Heart left ventricle (tissue), 16 donors: ENCODE results near the gene CLEC11A. TPM values are rescaled to one million over a fixed set of nuclear protein-coding genes. Genes with fewer than 3 reads are reported as not detected.

Experiments used
- ATAC-seq, 4 donors: fragments of 200-7000 bp; cut with Tn5 transposase; one replicate each; pipeline ENCODE4 v1.9.1; 2020 to 2022; ENCODE audit warnings: moderate library complexity in 4 of 4, mild to moderate bottlenecking in 3 of 4, moderate number of reproducible peaks in 1 of 4
- DNase-seq, 5 donors: peaks; one replicate each; pipeline ENCODE4 v3.0.0-alpha.2; 2020
- H3K27ac ChIP-seq, 12 donors: fragments of 200-600 bp; sonication (generic) in 4 of 12; one replicate each; pipeline versions ENCODE4 v1.5.0 to v1.8.0; 2016 to 2022; ENCODE audit warnings: mild to moderate bottlenecking in 2 of 12
- H3K27me3 ChIP-seq, 9 donors: fragments of 200-600 bp; sonication (generic) in 2 of 9; one replicate each; pipeline versions ENCODE4 v1.5.1 to v1.8.0; 2016 to 2022; ENCODE audit warnings: mild to moderate bottlenecking in 3 of 9
- H3K36me3 ChIP-seq, 9 donors: fragments of 200-600 bp; sonication (generic) in 2 of 9; one replicate each; pipeline versions ENCODE4 v1.5.0 to v1.8.0; 2018 to 2022; ENCODE audit warnings: mild to moderate bottlenecking in 2 of 9
- H3K4me1 ChIP-seq, 12 donors: fragments of 200-600 bp; sonication (generic) in 4 of 12; one replicate each; pipeline versions ENCODE4 v1.5.0 to v1.8.0; 2016 to 2022; ENCODE audit warnings: mild to moderate bottlenecking in 3 of 12
- H3K4me3 ChIP-seq, 12 donors: fragments of 200-600 bp; sonication (generic) in 4 of 12; one replicate each; pipeline versions ENCODE4 v1.5.0 to v1.8.0; 2017 to 2022; ENCODE audit warnings: mild to moderate bottlenecking in 9 of 12, moderate library complexity in 4 of 12
- H3K9me3 ChIP-seq, 12 donors: fragments of 200-600 bp; sonication (generic) in 4 of 12; one replicate each; pipeline versions ENCODE4 v1.5.0 to v1.8.0; 2016 to 2022; ENCODE audit warnings: mild to moderate bottlenecking in 1 of 12
- CTCF ChIP-seq, 12 donors: fragments of 200-600 bp; sonication (generic) in 4 of 12; IDR thresholded peaks; one replicate each; pipeline versions ENCODE4 v1.5.0 to v1.8.0; 2018 to 2022; ENCODE audit warnings: antibody characterized with exemption in 12 of 12, mild to moderate bottlenecking in 5 of 12
- POLR2A ChIP-seq, 2 donors: fragments of 450-650 bp; IDR thresholded peaks; one replicate each; pipeline ENCODE4 v1.6.1; 2017; ENCODE audit warnings: antibody characterized with exemption in 2 of 2, mild to moderate bottlenecking in 2 of 2, moderate library complexity in 2 of 2
- WGBS, 4 donors: extraction: QIAGEN DNeasy Blood & Tissue Kit in 2 of 4; methylation state at CpG; one replicate each; pipeline versions ENCODE4 v1.1.5 to v1.1.7; 2013 to 2018; 5-methylcytosine and 5-hydroxymethylcytosine counted together
- intact Hi-C, 10 donors: fragments of 100-400 bp; cut with DNase I; formaldehyde crosslinking; loops; one replicate each; pipeline versions ENCODE4 v1.11.1 to v1.14.2; 2022
- polyA plus RNA-seq, 2 donors: library from polyadenylated mRNA; stranded (reverse); fragments of 200-250 nt; gene quantifications; one replicate each; pipeline ENCODE4 v1.2.3, GENCODE V29; 2013
- total RNA-seq, 9 donors: library from RNA; depleted of rRNA in 2 of 9; stranded (reverse); fragments of >200 nt in 2 of 9; fragmentation: NEBNext Ultra II Directional in 3 of 9; extraction: Animal tissue kit (Norgen Biotek cat#: 25700) in 3 of 9; gene quantifications; one replicate each; pipeline versions ENCODE4 v1.1.0 to v1.2.4, GENCODE V29; 2016 to 2023
- donor health status: ischemic (EF 13 %, LVEDD 7.1; RV severe dilation, severe dysfunction).
- donor health status: healthy with polysubstance abuse.
- donor health status: DM: no; HTN: yes; CAD: no.
- donor health status: DM: no; HTN: no; CAD: no.
- donor health status: ischemic (EF 25% LVEDD 6.9; RV normal size, moderate dysfunction).
- donor health status: ischemic (EF 25% LVEDD 5.7; RV mildly dilated, moderate dysfunction).
- donor health status: healthy.
- donor health status: DM: yes; HTN: yes; CAD: no.
- donor health status: ischemic (EF 35%, LVEDD 5.7; RV mildly dilated, moderate dysfunction).
- donor health status: nonischemic (EF 11% LVEDD 7.7; RV severe dilation, severe dysfunction).
- donor health status: DM: yes; HTN: yes; CAD: no.
- donor health status: PGD.
- donor health status: ischemic (EF 29% LVEDD 5.4; RV normal size, mild dysfunction).
- donor health status: nonischemic (EF 23%, LVEDD 6.1; RV moderate dilation, normal function).

CLEC11A gene
- total and polyA plus RNA-seq, 11 donors, result 2.4 to 16.6 (median 4.2) TPM

GRCh38 chr19:50717026-50717723 is 6.0 kb upstream of the CLEC11A start:
- TF ChIP-seq CTCF (IDR thresholded peaks at IDR 0.05), result no peak
- TF ChIP-seq POLR2A (IDR thresholded peaks at IDR 0.05), result no peak

GRCh38 chr19:50717891-50718254 is 5.3 kb upstream of the CLEC11A start:
- Histone ChIP-seq H3K27ac (no peak overlapping the region), H3K9me3 (no peaks in the 10 kb centered on the region), H3K27me3 (peaks cover 8 to 52% (median 31%) of the 10 kb centered on the region in 9 donors), H3K4me1 (peaks cover 0 to 20% (median 5%) of the 10 kb centered on the region in 12 donors), H3K36me3 (no peaks in the 10 kb centered on the region), H3K4me3 (peak overlapping the region in 4 of 12 donors; percentile 29 to 53 (median 43))
- intact Hi-C loops, result no loop called here
- 7 to 20% (median 11%) methylated on average over 4 to 13 of the region's 13 CpGs for WGBS, 4 donors
- ATAC-seq, result no peak
- peak in 1 of 5 donors; percentile 18 for DNase-seq
- TF ChIP-seq CTCF (IDR thresholded peaks at IDR 0.05) (no peak), POLR2A (IDR thresholded peaks at IDR 0.05) (no peak)

More at GRCh38 chr19:50717026-50717723, 6.0 kb upstream of the CLEC11A start:
- Histone ChIP-seq H3K4me3 (no peak overlapping the region), H3K27me3 (peaks cover 8 to 59% (median 30%) of the 10 kb centered on the region in 9 donors), H3K4me1 (peaks cover 0 to 20% (median 5%) of the 10 kb centered on the region in 12 donors), H3K9me3 (no peaks in the 10 kb centered on the region), H3K36me3 (no peaks in the 10 kb centered on the region), H3K27ac (no peak overlapping the region)
- DNase-seq, result peak in 2 of 5 donors; percentile 26 to 58
- WGBS, 4 donors, result 55 to 64% (median 59%) methylated on average over 23 of the region's 23 CpGs
- ATAC-seq, result no peak
- intact Hi-C loops, result no loop called here

GRCh38 chr19:50718255-50719118 is 4.7 kb upstream of the CLEC11A start:
- Histone ChIP-seq H3K9me3 (no peaks in the 10 kb centered on the region), H3K4me3 (peak overlapping the region in 11 of 12 donors; percentile 11 to 53 (median 41)), H3K36me3 (no peaks in the 10 kb centered on the region), H3K27me3 (peaks cover 8 to 54% (median 34%) of the 10 kb centered on the region in 9 donors), H3K27ac (no peak overlapping the region), H3K4me1 (peaks cover 0 to 23% (median 5%) of the 10 kb centered on the region in 12 donors)
- ATAC-seq, result peak in 1 of 4 donors; percentile 27
- WGBS, 4 donors, result 1 to 2% (median 1%) methylated on average over 25 to 73 of the region's 74 CpGs
- TF ChIP-seq CTCF (IDR thresholded peaks at IDR 0.05), result no peak
- TF ChIP-seq POLR2A (IDR thresholded peaks at IDR 0.05), result no peak
- DNase-seq, result peak in 2 of 5 donors; percentile 33 to 42
- intact Hi-C loops, result no loop called here

GRCh38 chr19:50719119-50719435 is 4.1 kb upstream of the CLEC11A start:
- ATAC-seq (no peak), DNase-seq (no peak)
- no peaks in the 10 kb centered on the region for H3K36me3 ChIP-seq
- H3K27ac ChIP-seq, result no peak overlapping the region
- no peaks in the 10 kb centered on the region for H3K9me3 ChIP-seq
- intact Hi-C loops, result no loop called here
- peak overlapping the region in 11 of 12 donors; percentile 11 to 53 (median 41) for H3K4me3 ChIP-seq
- peaks cover 8 to 53% (median 37%) of the 10 kb centered on the region in 9 donors for H3K27me3 ChIP-seq
- no peak for TF ChIP-seq CTCF (IDR thresholded peaks at IDR 0.05)
- TF ChIP-seq POLR2A (IDR thresholded peaks at IDR 0.05), result no peak
- 1 to 2% methylated on average over 30 of the region's 30 CpGs; no CpG with 5 or more reads in 2 of the 4 donors for WGBS, 4 donors
- peaks cover 0 to 29% (median 6%) of the 10 kb centered on the region in 12 donors for H3K4me1 ChIP-seq
